Stimulated activated CD4-positive, alpha-beta T cell treated with anti-CD3 and anti-CD28 coated beads, Interleukin-15, amount 100 ng/mL, for 1 hour (primary cell): ENCODE data around the gene BBS5.
"Not testable (repeated sequence)": the region's sequence is repeated elsewhere in the genome, so short reads cannot be mapped to it uniquely, and the experiment has no call there.

Experiments
- DNase-seq, 2 donors: peaks; one replicate each; pipeline ENCODE4 v3.0.0-alpha.2; 2020; ENCODE audit warnings: low read depth in 1 of 2, low spot score in 1 of 2

The BBS5 gene

GRCh38 chr2:169479257-169480078 is at the start of gene BBS5:
BBS5 (plus strand) TSS chr2:169479494; CDS start chr2:169479554, 60 bp downstream.
- DNase-seq, result peak; percentile 26 to 67

DNA sequence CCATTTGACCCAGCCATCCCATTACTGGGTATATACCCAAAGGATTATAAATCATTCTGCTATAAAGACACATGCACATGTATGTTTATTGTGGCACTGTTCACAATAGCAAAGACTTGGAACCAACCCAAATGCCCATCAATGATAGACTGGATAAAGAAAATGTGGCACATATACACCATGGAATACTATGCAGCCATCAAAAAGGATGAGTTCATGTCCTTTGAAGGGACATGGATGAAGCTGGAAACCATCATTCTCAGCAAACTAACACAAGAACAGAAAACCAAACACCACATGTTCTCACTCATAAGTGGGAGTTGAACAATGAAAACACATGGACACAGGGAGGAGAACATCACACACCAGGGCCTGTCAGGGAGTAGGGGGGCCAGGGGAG is 47.5 kb upstream of the BBS5 start:
- not testable (repeated sequence) for DNase-seq

- DNase-seq, result not testable (repeated sequence)
These were observed 45.1 kb upstream of the BBS5 start for GRCh38 chr2:169434236-169434635.

GRCh38 chr2:169438466-169439072 is 40.7 kb upstream of the BBS5 start:
- DNase-seq, result no peak

- no peak for DNase-seq
These were observed 39.4 kb upstream of the BBS5 start for GRCh38 chr2:169439900-169440299.

- no peak for DNase-seq
These were observed 32.8 kb upstream of the BBS5 start for GRCh38 chr2:169446452-169446851.

- DNase-seq, result no peak
These were observed 31.0 kb upstream of the BBS5 start for GRCh38 chr2:169448316-169448715.

DNA sequence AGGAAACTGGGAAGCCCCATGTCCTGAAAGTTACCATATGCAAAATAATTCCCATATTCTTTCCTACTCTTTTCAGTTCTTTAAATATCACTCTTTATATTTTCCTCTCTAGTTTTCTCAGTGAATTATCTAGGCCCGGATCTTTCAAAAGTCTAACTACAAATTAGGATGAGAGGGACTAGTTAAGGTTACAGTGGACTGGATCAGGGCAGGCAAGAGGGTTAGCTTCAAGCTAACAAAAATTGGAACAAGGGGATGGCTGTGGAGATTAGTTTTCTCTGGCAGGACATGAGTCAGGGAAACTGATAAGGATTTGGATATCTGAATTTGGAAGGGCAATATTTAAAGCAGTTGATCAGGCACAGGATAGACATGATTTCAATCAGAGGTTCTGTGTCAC is 30.4 kb upstream of the BBS5 start:
- no peak for DNase-seq

DNA sequence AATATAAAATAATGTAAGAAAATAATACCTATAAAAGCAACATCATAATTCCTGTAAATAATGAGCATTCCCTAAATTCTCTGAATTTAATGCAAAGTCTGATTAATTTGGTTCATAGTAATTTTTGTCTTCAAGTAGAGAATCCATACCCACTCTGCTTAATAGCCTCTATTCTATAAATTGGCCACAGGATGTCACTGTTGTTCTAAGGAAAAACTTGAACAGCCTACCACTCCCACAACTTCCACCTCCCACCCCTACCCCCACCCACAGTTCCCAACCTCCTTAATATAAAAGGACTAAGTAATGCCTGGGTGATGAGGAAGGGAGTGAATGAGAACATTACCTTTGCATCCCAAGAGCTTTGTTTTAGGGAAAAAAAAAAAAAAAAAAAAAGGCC is 27.2 kb upstream of the BBS5 start:
- no peak for DNase-seq

DNA sequence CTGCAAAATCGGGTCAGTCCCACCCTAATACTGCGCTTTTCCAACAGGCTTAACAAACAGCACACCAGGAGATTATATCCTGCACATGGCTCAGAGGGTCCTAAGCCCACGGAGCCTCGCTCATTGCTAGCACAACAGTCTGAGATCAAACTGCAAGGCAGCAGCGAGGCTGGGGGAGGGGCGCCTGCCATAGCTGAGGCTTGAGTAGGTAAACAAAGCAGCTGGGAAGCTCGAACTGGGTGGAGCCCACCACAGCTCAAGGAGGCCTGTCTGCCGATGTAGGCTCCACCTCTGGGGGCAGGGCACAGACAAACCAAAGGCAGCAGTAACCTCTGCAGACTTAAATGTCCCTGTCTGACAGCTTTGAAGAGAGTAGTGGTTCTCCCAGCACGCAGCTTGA is 26.2 kb upstream of the BBS5 start:
- DNase-seq, result not testable (repeated sequence)

- no peak for DNase-seq
These were observed 18.2 kb upstream of the BBS5 start for GRCh38 chr2:169461143-169461542.

GRCh38 chr2:169462896-169463695 is 16.2 kb upstream of the BBS5 start:
- DNase-seq, result no peak

GRCh38 chr2:169464466-169464865 is 14.8 kb upstream of the BBS5 start:
- DNase-seq, result no peak

- no peak for DNase-seq
These were observed 14.4 kb upstream of the BBS5 start for GRCh38 chr2:169464882-169465281.

GRCh38 chr2:169468841-169469240 is 10.5 kb upstream of the BBS5 start:
- DNase-seq, result no peak

DNA sequence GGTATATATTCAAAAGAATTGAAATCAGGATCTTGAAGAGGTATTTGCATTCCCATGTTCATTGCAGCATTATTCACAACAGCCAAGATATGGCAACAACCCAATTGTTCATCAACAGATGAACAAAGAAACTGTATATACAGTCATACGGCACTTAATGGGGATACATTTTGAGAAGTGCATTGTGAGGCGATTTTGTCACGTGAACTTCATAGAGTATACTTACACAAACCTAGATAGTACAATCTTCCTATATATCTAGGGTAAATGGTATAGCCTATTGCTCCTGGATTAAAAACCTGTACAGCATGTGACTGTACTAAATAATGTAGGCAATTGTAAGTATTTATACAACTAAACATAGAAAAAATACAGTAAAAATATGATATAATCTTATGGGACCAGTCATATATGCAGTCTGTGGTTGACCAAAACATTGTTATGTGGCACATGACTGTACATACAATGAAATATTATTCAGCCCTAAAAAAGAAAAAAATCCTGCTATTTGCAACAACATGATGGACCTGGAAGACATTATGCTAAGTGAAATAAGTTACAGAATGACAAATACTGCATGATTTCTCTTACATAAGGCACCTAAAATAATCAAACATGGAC is 9.2 kb upstream of the BBS5 start:
- DNase-seq, result no peak

GRCh38 chr2:169472249-169472648 is 7.0 kb upstream of the BBS5 start:
- DNase-seq, result no peak

- DNase-seq, result no peak
These were observed 2.8 kb upstream of the BBS5 start for GRCh38 chr2:169476459-169476858.

- DNase-seq, result no peak
These were observed 955 bp upstream of the BBS5 start for GRCh38 chr2:169478339-169478738.

DNA sequence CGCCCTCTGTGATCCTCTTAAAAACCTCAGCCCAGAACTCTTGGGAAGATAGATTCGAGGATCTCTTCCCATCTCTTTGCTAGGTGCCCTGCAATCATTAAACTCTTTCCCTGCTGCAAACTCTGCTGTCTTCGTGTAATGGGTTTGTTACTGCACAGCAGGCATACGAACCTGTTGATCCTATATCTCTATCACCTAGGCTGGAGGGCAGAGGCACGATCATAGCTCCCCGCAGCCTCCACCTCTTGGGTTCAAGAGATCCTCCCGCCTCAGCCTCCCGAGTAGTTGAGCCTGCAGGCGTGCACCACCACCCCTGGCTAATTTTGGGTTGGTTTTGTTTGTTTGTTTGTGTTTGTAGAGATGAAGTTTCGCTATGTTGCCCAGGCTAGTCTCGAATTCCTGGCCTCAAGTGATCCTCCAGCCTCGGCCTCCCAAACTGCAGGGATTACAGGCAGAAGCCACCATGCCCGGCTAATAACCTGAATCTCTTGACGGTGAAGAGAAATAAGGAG is 493 bp upstream of the BBS5 start:
- DNase-seq, result no peak

- no peak for DNase-seq
These were observed 778 bp downstream of the BBS5 start for GRCh38 chr2:169480079-169480465.
